HepG2 (cell line): ENCODE measurements around the gene FIBP. TPM values are rescaled to one million over a fixed set of nuclear protein-coding genes. Genes with fewer than 3 reads are reported as not detected.

Experiments
- DR1 ChIP-seq: sonication (generic); formaldehyde crosslinking; IDR thresholded peaks from 2 replicates; pipeline ENCODE4 v1.8.0; 2021; ENCODE audit warnings: mild to moderate bottlenecking, missing genetic modification reagents, inconsistent platforms
- NONO ChIP-seq, 2 experiments: fragments of 450-650 bp in 1 of 2; sonication (generic) in 1 of 2; formaldehyde crosslinking in 1 of 2; IDR thresholded peaks in 1 of 2; conservative IDR thresholded peaks in 1 of 2; 2 replicates each; pipeline versions ENCODE4 v1.6.1 to v1.8.0; 2017 to 2022; ENCODE audit warnings: mild to moderate bottlenecking in 1 of 2, missing genetic modification reagents in 1 of 2, moderate library complexity in 1 of 2
- NRL ChIP-seq: sonication (generic); formaldehyde crosslinking; IDR thresholded peaks from 2 replicates; pipeline ENCODE4 v1.5.0; 2020; ENCODE audit warnings: missing genetic modification reagents, mild to moderate bottlenecking, moderate library complexity, borderline replicate concordance
- ONECUT2 ChIP-seq: sonication (generic); formaldehyde crosslinking; IDR thresholded peaks from 2 replicates; pipeline ENCODE4 v1.4.0; 2020; ENCODE audit warnings: missing genetic modification reagents
- PHF21A ChIP-seq: sonication (generic); formaldehyde crosslinking; IDR thresholded peaks from 2 replicates; pipeline ENCODE4 v1.5.0; 2020; ENCODE audit warnings: mild to moderate bottlenecking, missing genetic modification reagents
- SMYD3 ChIP-seq: sonication (generic); formaldehyde crosslinking; IDR thresholded peaks from 2 replicates; pipeline ENCODE4 v1.8.1; 2023; ENCODE audit warnings: mild to moderate bottlenecking, missing genetic modification reagents
- ZBTB3 ChIP-seq: sonication (generic); formaldehyde crosslinking; IDR thresholded peaks from 2 replicates; pipeline ENCODE4 v1.4.0; 2020; ENCODE audit warnings: low read depth, mild to moderate bottlenecking, moderate library complexity, missing genetic modification reagents, borderline replicate concordance
- ZFYVE20 ChIP-seq: sonication (generic); formaldehyde crosslinking; IDR thresholded peaks from 2 replicates; pipeline ENCODE4 v1.8.0; 2023; ENCODE audit warnings: low read depth, mild to moderate bottlenecking, moderate library complexity, missing genetic modification reagents, borderline replicate concordance
- ZNF235 ChIP-seq: sonication (generic); formaldehyde crosslinking; IDR thresholded peaks from 2 replicates; pipeline ENCODE4 v1.8.1; 2023; ENCODE audit warnings: mild to moderate bottlenecking, missing genetic modification reagents, borderline replicate concordance
- ZNF33A ChIP-seq: sonication (generic); formaldehyde crosslinking; IDR thresholded peaks from 2 replicates; pipeline ENCODE4 v1.5.1; 2020; ENCODE audit warnings: missing genetic modification reagents, mild to moderate bottlenecking, moderate library complexity, borderline replicate concordance
- ZNF367 ChIP-seq: sonication (generic); formaldehyde crosslinking; IDR thresholded peaks from 2 replicates; pipeline ENCODE4 v1.4.0; 2020; ENCODE audit warnings: missing genetic modification reagents, borderline replicate concordance
- ZNF441 ChIP-seq: sonication (generic); formaldehyde crosslinking; IDR thresholded peaks from 2 replicates; pipeline ENCODE4 v1.7.0; 2021; ENCODE audit warnings: missing genetic modification reagents, borderline replicate concordance
- ZNF496 ChIP-seq: sonication (generic); formaldehyde crosslinking; IDR thresholded peaks from 2 replicates; pipeline ENCODE4 v1.8.1; 2023; ENCODE audit warnings: mild to moderate bottlenecking, moderate library complexity, missing genetic modification reagents; ENCODE audit not compliant: insufficient replicate concordance
- ZNF572 ChIP-seq: sonication (generic); formaldehyde crosslinking; IDR thresholded peaks from 2 replicates; pipeline ENCODE4 v1.5.1; 2020; ENCODE audit warnings: mild to moderate bottlenecking, missing genetic modification reagents
- ZNF709 ChIP-seq: sonication (generic); formaldehyde crosslinking; IDR thresholded peaks from 2 replicates; pipeline ENCODE4 v1.5.0; 2020; ENCODE audit warnings: mild to moderate bottlenecking, missing genetic modification reagents
- ZNF781 ChIP-seq: sonication (generic); formaldehyde crosslinking; IDR thresholded peaks from 2 replicates; pipeline ENCODE4 v1.5.1; 2020; ENCODE audit warnings: borderline replicate concordance, mild to moderate bottlenecking, missing genetic modification reagents; ENCODE audit errors: not compliant biosample characterization
- polyA plus RNA-seq, 8 experiments: library from polyadenylated mRNA; depleted of rRNA in 3 of 8; stranded (reverse) in 7 of 8; unstranded in 1 of 8; fragments of >200 nt; fragmentation: Illumina TruSeq in 4 of 8; extraction: Trizol in 4 of 8; gene quantifications; 2 replicates each; pipeline versions ENCODE4 v1.2.1 to v1.2.3, GENCODE V29; 2011 to 2016; ENCODE audit warnings: low read depth in 4 of 8, missing spikeins in 1 of 8, mixed read lengths in 1 of 8; ENCODE audit not compliant: insufficient read depth in 1 of 8
- total RNA-seq, 5 experiments: library from RNA; depleted of rRNA; stranded (reverse); fragments of >200 nt; fragmentation: Illumina TruSeq; extraction: Trizol; gene quantifications; 2 replicates each; pipeline ENCODE4 v1.2.3, GENCODE V29; 2016; ENCODE audit warnings: low read depth in 1 of 5
- TF ChIP-seq, protein P1 (sequence below): sonication (generic); formaldehyde crosslinking; IDR thresholded peaks from 2 replicates; pipeline ENCODE4 v1.8.0; 2022; ENCODE audit warnings: mild to moderate bottlenecking, missing genetic modification reagents, borderline replicate concordance
- TF ChIP-seq, protein P2 (sequence below): sonication (generic); formaldehyde crosslinking; IDR thresholded peaks from 2 replicates; pipeline ENCODE4 v1.4.0; 2020; ENCODE audit warnings: missing genetic modification reagents
- TF ChIP-seq, protein P3 (sequence below): sonication (generic); formaldehyde crosslinking; IDR thresholded peaks from 2 replicates; pipeline ENCODE4 v1.5.0; 2020; ENCODE audit warnings: missing genetic modification reagents

The FIBP gene
- total and polyA plus RNA-seq, 2 of the 13 experiments (the other 11 are each of a cell fraction or from before 2014, with no cell fraction given): 42.9 to 62.1 TPM

DNA sequence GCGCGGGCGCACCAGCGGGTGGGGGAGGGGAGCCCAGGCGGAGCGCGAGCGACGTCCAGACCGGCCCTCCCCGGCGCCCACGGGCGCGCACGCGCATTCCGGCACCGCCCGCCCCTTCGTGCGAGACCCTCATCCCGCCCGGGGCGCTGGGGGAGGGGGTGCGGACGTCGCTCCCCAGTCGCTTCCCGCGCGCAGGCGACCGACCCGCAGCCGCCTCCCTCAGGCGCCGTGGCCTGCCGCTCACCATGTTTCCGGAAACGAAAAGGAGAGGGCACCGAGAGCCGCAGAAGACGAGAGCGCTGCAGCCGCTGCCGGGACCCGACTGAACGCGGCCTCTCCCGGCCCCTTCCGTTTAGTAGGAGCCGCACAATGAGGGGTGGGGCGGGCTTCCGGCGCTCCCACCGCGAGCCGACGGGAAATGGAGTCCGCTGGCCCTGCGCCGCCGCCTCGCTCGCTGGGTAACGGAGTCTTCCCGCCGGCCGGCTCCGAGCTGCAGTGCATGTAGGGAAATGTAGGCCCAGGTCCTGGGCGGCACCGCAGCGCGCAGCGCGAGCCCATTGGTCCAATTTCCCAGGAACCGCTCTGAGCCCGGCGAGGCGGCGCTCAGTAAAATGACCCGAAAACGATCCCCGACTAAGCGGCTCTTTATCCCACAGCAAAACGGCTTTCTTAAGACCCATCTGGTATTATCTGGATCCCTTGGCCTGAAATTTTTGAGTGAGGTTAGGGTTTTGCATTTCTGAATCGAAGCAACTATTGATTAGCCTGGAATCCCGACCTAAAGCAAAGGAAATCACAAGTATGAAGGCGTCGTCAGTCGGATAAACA is 30.2 kb downstream of the FIBP start, which contains the start of gene CFL1 (continued):
- TF ChIP-seq, protein P1, sequence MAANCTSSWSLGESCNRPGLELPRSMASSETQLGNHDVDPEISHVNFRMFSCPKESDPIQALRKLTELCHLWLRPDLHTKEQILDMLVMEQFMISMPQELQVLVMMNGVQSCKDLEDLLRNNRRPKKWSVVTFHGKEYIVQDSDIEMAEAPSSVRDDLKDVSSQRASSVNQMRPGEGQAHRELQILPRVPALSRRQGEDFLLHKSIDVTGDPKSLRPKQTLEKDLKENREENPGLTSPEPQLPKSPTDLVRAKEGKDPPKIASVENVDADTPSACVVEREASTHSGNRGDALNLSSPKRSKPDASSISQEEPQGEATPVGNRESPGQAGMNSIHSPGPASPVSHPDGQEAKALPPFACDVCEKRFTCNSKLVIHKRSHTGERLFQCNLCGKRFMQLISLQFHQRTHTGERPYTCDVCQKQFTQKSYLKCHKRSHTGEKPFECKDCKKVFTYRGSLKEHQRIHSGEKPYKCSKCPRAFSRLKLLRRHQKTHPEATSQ (CRISPR knock-in tag): peak; percentile 71
- TF ChIP-seq, protein P2, sequence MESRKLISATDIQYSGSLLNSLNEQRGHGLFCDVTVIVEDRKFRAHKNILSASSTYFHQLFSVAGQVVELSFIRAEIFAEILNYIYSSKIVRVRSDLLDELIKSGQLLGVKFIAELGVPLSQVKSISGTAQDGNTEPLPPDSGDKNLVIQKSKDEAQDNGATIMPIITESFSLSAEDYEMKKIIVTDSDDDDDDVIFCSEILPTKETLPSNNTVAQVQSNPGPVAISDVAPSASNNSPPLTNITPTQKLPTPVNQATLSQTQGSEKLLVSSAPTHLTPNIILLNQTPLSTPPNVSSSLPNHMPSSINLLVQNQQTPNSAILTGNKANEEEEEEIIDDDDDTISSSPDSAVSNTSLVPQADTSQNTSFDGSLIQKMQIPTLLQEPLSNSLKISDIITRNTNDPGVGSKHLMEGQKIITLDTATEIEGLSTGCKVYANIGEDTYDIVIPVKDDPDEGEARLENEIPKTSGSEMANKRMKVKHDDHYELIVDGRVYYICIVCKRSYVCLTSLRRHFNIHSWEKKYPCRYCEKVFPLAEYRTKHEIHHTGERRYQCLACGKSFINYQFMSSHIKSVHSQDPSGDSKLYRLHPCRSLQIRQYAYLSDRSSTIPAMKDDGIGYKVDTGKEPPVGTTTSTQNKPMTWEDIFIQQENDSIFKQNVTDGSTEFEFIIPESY (CRISPR knock-in tag): 0 out of 2 replicates have a peak, but pooled peaks have one; percentile 8
- TF ChIP-seq ZNF781: no peak
- no peak for TF ChIP-seq ZNF367 (CRISPR knock-in tag)
- TF ChIP-seq ONECUT2 (CRISPR knock-in tag): no peak
- TF ChIP-seq PHF21A: peak; percentile 62; the same call in 1 of the 2 replicates
- TF ChIP-seq SMYD3 (CRISPR knock-in tag): no peak; the same call in 1 of the 2 replicates
- TF ChIP-seq ZNF235 (CRISPR knock-in tag): no peak
- TF ChIP-seq ZNF33A (CRISPR knock-in tag): no peak
- TF ChIP-seq, protein P3, sequence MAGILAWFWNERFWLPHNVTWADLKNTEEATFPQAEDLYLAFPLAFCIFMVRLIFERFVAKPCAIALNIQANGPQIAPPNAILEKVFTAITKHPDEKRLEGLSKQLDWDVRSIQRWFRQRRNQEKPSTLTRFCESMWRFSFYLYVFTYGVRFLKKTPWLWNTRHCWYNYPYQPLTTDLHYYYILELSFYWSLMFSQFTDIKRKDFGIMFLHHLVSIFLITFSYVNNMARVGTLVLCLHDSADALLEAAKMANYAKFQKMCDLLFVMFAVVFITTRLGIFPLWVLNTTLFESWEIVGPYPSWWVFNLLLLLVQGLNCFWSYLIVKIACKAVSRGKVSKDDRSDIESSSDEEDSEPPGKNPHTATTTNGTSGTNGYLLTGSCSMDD: no peak
- no peak for TF ChIP-seq ZNF572 (CRISPR knock-in tag)
- no peak for TF ChIP-seq ZBTB3 (CRISPR knock-in tag)
- no peak for TF ChIP-seq NONO (IDR thresholded peaks at IDR 0.05)
- peak; percentile 67 for TF ChIP-seq NONO (CRISPR knock-in tag; conservative IDR thresholded peaks at IDR 0.05)
- TF ChIP-seq ZFYVE20: peak; percentile 56; the same call in 1 of the 2 replicates
- 0 out of 2 replicates have a peak, but pooled peaks have one; percentile 14 for TF ChIP-seq ZNF709 (CRISPR knock-in tag)
- peak; percentile 89 for TF ChIP-seq DR1 (CRISPR knock-in tag)
- no peak for TF ChIP-seq ZNF496 (CRISPR knock-in tag)
- TF ChIP-seq ZNF441 (CRISPR knock-in tag): peak; percentile 30; the same call in 1 of the 2 replicates
- TF ChIP-seq NRL (CRISPR knock-in tag): no peak
